GM19468 (cell line): Measurements from ENCODE around the gene RGS6.

Experiments used
- ATAC-seq: cut with Tn5 transposase; IDR thresholded peaks from one replicate; pipeline ENCODE4 v1.9.1; 2021; ENCODE audit warnings: mild to moderate bottlenecking, moderate library complexity, moderate number of reproducible peaks; ENCODE audit not compliant: unreplicated experiment; ENCODE audit errors: extremely low read depth

RGS6 gene

DNA sequence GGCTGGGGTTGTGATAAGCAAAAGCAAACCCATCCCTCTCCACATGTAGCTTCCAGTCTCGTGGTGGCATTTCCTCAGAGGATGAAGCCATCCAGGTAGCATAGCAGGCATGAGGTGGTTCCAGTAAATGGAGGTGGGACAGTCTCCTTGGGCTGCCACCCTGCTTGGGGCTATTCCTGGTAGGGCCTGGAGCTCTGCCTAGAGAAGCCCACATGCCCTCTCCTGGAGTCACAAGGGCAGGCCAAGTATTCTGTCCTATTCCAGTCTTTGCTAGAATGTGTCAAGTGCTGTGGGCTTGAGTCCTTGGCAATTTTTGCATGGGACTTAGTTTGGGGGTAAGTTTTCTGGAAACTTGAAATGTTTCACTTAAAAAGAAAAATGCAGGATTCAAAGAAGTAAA lies 491.7 kb downstream of the RGS6 start:
- ATAC-seq, result no peak

DNA sequence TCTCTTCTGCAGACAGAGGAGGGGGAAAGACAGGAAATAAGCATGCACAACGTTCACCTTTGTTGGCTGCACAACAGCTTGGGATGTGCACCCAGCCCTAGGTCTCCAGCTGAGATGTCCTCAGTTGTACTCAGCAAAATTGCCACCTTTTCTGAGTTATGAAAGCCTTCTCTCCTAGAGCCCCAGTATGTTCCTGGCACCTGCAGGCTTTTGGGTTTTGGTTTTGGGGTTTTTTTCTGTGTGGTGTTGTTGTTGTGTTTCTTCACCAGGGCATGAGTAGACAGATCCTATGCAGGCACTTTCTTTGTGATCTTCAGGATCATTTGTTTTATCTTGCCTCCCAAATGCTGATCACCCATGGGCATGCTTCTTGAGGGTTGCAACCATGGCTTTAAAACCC lies 498.2 kb downstream of the RGS6 start:
- ATAC-seq, result no peak

DNA sequence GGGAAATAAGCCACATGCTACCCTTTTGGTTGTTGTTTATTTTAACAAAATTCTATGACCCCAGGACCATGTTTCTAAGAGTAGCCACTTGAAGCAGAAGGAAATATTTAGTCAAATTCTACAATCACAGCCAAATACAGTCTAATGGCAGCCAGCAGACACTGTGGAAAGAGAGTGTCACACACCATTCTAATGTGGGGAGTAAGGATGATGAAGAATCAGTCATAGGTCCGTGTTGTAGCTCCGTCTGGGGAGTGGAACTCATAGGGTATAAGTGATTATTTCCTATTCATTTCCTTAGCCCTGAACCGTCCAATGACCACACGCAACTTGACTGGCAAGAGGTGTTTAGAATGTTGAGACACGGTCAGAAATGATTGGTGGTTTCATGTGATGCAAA lies 500.5 kb downstream of the RGS6 start:
- no peak for ATAC-seq

DNA sequence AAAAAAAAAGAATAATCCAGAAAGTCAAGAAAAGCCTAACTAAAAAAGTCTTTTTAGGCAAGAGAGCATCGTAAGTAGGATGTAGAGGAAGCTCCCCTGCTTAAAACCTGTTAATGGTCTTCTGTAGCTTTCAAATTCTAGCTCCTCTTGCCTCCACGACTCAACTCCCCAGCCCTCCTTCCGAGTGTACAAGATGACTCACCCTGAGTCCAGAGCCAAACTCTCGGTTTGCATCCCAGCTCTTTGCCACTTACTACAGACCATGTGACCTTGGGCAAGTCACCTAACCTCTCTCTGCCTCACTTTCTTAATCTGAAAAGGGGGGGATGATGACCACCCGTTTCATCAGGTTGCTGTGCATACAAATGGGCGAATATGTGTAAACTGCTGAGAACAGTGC lies 501.3 kb downstream of the RGS6 start:
- ATAC-seq, result no peak

DNA sequence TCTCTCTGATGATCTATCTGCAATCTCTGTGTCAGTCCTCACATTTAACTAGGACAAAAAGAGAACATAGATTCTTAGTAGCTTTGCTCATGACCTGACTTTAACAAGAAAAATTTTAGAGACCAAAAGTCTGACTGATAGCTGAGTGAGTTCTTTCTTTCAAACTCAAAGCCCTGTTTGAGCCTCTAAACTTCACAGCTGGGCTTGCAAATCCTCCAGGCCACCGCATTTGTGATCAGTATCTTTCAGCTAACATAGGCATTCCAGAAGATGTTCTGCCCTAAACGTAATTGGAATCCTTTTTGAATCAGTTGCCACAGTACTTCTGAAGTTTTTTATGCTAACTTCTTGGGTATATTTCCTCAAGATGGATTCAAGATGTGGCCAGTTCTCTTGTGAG lies 502.6 kb downstream of the RGS6 start:
- ATAC-seq, result no peak

DNA sequence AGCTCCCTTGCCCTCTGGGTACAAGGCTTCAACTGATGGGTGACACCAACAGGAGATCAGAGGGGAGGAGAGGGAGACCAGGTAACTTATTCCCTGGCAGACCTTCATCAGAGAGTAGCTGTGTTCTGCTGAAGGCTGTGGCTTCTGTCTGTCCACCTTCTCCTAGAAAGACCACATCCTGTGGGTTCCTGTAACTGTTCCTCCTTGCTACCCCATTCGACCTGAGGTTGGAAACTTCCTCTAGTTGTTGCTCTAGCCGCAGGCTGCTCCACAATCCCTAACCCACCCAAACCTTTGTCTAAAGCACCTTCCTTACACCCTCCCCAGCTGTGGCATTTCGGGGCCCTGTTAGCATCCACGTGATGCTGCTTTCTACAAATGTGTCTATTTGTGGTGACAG lies 507.5 kb downstream of the RGS6 start:
- no peak for ATAC-seq

DNA sequence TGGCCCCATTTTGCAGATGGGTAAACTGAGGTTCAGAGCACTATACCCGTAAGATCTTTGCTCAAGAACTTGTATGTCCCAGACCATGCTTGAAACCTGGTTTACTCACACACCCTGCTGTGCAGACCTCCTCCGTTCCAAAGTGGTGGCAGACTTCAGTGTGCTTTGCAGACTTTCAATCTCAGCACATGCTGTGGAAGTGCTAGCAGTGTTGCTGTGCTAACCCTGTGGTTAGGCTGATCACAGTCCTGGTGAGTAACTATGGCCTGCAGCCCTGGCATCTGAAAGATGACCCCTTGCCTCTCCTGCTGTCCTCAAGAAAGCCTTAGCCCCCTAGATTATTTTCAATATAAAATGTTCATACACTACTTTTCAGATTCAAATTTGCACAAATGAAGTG lies 511.0 kb downstream of the RGS6 start:
- no peak for ATAC-seq

DNA sequence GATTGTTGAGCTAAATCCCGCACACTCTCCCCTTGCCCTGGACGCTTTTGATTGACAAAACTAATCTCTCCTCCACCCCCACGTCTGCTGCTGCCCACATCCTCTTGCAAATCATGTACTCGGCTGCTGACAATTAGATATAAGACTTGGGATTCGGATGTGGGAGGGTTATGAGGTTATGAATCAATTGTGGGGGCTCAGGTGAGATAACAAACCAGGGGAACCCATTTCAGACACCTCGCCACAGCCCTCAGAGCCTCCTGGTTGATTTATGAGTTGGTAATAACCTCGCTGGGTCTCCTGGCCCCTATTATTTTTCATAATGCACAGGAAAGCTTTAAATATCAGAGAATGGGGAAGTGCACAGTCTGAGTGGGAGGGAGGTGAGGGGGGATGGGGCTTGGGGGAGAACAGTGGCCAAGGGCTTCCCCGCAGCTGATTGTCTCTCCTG lies 511.8 kb downstream of the RGS6 start:
- ATAC-seq, result no peak

DNA sequence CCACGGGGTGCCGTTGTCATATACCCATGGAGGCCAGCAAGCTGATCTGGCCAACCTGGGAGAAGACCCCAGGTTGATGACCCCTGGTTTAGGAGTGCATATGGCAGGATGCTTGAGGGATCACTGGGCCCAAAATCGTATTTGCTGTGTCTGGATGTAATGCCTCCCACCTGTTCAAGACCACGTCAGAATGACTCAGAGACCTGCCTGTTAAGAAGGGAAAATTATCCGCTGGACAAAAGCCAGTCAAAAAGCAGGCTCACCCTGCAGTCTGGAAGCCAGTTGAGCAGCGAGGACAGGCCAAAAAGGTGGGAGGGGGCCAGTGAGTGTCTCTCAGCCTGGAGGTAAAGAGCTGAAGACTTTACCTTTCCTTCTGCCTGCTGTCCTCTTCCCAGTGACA lies 512.5 kb downstream of the RGS6 start:
- no peak for ATAC-seq

DNA sequence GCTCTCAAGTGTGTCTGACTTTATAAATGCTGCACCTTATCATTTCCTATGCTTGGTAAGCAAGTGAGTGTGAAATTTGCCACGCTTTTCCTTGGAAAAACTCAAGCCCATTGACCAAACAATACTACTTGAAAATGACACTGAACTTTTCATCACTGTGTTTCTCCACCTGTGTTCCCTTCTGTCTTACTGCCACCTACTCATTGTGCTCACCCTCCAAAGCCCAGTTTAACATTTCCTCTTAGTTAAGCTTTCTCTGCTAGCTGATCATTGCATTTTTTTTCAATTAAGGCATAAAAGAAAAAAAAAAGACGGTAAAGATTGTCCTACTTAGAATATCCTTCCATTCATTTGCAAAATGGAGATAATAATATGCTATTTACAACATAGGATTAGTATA lies 516.0 kb downstream of the RGS6 start:
- no peak for ATAC-seq

DNA sequence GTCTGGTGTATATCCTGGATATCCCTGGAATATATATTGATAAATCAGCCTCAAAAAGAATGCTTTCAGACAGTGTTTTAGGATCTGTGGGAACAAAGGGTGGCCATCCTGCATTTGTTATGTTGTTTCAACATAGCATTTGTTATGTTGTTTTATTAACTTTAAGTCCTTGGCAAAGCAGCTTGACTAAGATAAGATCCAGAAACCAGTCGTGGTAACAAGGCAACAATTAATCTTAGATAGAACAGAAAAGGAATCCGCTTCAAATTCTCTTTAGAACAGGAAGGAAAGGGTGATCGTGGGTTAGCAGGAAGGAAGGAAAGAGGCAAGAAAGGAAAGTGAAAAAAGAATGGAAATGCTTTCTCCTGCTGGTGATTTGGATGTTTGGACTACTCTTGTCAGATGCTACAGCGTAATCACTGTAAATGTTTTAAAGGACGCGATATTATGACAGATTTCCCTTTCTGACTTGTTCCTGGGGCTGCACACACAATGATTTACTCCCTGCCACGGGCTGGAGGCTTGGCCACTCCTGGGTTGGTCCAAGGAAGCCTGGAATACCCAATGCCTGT lies 518.3 kb downstream of the RGS6 start:
- ATAC-seq, result no peak

DNA sequence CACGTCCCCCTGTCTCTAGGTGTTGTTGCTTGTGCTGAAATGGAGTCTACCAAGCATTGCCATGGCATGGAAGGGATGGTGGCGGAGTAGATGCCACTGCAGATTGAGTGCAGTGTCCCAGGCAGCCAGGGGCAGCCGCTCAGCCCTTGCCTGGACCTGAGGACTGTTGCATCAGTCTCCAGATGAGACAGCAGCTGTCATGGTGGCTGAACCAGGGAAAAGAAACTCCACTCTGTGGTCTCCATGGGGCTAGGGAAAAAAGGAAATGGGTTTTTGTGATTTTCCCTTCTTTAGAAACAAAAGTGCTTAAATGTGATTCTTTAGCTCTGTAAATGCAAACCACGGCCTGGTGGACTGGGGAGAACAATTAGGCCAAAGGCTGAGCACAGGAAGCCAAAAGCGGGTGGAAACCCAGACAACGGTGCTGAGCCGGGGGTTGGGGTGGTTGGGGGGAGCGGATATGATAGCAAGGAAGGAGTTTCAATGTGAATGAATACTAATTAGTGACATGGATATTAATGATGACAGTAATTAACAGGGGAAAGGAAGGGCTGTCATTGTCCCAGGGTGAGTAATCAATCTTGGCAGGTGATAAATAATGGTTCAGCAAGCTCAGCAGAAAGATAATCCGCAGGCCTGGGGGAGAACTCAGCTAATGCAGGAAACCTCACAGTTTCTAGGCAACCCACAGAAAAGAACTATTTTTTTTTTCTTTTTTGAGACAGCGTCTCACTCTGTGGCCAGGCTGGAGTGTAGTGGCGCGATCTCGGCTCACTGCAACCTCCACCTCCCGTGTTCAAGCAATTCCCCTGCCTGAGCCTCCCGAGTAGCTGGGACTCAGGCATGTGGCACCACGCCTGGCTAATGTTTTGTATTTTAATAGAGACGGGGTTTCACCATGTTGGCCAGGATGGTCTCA lies 519.1 kb downstream of the RGS6 start:
- no peak for ATAC-seq

DNA sequence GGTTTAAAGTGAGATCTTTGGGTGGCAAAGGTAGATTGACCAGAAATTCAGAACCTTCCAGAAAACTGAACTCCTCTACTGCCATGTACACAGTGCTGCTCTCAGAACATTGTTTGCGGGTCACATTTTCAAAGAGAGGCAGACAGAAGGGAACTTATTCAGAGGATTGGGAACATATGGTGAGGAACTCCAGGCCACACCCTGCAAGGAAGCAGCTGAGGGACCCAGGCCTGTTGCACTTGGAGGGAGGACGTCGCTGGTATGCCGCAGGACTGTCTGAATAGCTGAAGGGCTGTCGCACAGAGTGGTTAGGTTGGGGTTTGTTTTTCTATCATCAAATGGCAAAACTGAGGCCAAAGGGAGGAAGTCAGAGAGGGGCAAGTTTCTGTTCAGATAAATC lies 520.5 kb downstream of the RGS6 start:
- no peak for ATAC-seq

DNA sequence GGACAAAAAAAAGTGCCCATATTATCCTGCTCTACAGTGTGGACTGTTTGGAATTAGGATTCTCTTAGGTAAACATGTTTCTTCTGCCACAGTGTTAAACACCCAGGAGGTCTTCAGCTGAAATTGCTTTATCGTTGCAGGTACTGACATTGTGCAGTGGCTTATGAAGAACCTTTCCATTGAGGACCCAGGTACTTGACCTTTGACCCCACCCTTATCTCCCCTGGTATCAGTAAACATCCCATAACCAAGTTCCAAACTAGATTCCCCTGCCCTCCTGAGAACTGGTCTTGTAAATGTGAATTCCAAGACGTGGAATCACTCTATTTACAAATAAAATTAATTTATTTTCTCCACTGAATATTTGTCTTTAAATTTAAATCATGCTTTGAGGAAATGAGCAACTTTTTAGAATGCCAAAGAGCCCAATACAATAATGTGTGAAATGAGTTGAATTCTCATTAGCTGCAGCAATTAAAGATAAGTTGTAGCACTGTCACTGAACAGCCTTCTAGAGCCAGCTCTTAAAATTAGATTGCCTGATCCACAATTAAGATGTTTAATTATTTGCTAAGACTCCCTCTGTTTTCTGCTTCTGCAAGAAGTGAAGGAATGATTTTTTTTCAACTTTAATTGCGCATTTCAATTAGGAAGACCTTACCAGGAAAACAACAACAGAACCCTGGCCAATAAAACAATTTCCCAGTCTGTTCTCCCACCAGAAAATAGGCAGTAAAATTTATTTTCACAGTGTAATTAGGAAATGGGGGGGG lies 522.3 kb downstream of the RGS6 start:
- ATAC-seq, result no peak

DNA sequence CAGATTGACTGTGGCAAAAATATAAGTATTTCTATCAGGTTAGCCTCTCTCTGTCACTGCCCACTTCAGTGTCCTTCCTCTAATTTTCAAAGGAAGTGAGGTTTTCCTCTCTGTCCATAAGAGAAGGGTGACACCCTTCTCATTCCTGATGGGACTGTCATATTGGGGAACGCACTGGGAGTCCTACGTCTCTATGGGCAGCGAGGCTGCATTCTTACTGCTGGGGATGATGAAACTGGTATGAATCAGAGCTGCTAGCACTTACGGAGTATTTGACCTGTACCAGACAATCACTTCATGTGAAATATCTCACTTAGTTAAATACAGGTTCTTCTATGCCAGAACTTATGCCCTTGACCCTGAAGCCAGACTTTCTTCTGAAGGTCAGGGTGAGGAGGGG lies 525.4 kb downstream of the RGS6 start:
- ATAC-seq, result no peak

DNA sequence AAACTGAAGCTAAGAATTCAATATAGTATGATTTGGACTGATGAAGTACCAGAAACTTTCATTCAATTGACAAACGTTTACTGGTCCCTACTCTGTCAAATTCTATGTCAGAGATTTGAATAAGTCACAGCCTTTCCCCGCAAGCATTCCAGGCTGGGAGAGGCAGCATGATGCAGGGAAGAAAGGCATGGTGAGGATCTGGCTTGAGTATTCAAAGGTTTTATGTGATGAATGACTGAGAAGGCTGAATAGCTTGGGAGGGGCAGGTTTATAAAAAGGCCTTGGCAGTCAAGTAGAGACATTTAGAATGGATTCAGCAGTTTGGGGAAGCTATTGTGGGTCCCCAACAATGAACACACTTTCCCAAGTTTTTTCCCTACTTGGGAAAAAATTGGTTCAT lies 529.8 kb downstream of the RGS6 start:
- ATAC-seq, result no peak

DNA sequence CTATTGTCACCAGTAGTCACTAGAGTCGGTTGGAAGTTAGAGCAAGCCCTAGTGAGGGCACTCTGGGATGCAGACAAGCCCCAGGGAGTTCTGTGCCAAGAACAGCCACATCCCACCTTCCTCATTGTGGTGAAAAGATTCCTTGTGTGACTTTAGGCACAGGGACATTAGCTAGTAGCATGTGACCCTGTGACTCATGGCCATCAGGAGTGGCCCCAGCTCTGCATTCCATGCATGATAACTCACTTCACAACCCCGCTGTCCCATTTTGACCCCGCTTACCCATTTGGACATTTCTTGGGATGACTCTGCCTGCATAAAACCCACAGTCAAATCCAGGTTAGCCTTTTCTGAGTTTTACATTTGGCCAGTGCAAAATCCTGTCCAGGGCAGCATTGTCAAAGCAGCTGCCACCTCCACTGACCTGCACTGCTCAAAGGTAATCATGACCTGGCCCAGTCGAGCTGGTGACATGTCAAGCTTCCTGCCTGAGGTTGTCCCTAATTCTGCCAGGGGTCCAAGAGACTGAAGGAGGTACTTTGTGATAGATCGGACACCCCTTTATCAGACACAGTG lies 531.1 kb downstream of the RGS6 start:
- no peak for ATAC-seq

DNA sequence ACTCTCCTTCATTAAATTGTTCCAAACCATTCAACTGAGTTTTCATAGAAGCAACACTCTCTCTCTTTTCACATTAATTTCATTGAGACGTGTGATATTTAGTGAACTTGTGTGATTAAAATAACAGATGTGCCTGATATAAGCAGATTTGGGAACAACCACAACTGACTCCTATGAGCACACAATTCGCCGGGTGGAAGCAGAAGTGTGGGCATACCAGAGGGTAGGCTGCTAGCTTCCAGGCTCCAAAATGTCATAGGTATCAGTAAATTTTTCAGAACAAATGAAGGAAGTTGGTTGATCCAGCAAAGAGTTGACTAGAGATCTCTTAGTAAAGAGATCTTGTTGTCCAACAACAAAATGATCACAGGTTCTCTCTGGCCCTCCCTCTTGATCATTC lies 532.0 kb downstream of the RGS6 start:
- ATAC-seq, result no peak

DNA sequence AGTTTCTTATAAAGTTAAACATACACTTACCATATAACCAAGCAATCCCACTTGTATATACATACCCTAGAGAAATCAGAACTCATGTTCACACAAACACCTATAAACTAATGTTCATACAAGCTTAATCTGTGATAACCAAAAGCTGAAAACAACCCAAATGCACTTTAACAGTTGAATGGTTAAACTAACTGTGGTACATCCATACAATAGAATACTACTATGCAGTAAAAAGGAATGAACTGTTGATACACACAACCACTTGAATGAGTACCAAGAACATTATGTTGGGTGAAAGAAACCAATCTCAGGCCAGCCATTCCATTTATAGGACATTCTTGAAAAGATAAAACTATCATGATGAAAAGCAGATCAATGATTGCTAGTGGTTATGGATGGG lies 534.1 kb downstream of the RGS6 start:
- no peak for ATAC-seq

DNA sequence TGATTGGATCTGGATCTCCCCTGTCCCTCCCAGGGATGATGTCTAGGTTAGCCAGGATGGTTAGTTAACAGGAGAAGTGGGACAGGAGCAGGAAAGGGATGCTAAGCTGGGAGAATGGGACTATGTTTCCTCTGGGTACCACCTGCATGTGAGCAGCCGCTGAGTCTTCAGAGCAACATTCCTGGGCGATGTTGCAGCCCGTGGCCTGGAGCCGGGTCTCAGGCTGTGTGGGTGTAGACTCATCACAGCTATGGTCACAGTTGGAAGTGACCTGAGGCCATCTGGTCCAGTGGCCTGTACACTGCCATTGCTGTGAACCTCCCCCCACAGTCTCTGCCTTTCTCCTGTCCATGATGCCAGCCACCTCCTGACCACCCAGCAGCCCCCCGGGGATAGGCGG lies 539.1 kb downstream of the RGS6 start:
- ATAC-seq, result no peak

DNA sequence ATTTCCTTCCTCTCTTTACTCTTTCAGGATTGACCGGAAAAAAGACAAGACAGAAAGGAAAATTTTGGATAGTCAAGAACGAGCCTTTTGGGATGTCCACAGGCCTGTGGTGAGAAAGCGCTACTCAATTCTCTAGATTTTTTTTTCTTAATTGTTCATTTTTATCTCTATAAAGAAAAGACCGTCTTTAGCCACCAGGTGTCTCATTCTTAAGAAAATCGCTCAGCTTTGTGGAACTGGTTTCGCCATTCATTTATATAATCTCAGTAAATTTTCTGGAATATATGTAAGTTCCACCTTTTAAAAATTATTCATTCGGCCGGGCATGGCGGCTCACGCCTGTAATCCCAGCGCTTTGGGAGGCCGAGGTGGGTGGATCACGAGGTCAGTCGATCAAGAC lies 540.6 kb downstream of the RGS6 start:
- no peak for ATAC-seq
